ENCODE results near the gene SKIDA1.

The SKIDA1 gene

DNA sequence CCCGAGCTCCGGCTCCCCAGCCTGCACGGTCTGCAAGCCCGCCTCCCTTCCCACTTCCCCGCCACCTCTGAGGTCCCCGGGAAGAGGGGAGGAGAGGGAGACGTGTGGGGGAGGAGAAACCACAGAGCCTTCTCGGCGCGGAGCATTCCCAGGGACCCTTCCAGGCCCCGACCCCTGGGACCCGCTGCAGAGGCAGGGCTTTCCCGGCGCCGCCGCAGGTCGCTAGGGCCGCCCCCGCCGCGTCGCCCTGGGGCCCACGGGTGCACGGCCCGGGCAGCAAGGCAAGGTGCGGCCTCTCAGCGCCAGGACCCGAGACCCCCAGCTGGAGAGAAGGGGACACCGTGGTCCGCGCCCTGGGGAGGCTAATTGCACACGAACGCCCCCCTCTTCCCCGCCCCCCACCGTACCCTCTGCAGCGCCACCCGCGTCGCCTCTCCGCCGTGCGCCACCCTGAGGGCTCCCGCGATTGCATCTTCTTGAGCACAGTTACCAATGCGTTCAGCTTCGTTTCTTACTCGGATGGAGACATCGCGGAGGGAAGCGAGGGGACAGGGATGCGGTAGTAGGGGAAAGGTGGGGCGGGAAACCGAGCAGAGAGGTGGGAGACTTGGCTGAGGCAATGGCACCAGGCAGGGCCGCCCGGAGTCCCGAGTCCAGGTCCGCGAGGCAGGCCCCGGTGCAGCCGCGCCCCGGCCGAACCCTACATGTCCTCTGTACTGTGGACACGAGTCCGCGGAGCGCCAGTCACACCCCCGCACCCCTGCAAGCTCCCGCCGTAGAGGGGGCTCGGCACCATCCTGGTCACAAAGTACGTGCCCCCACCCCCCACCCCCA lies 28.9 kb downstream of the SKIDA1 start:
- TF ChIP-seq, protein P1, sequence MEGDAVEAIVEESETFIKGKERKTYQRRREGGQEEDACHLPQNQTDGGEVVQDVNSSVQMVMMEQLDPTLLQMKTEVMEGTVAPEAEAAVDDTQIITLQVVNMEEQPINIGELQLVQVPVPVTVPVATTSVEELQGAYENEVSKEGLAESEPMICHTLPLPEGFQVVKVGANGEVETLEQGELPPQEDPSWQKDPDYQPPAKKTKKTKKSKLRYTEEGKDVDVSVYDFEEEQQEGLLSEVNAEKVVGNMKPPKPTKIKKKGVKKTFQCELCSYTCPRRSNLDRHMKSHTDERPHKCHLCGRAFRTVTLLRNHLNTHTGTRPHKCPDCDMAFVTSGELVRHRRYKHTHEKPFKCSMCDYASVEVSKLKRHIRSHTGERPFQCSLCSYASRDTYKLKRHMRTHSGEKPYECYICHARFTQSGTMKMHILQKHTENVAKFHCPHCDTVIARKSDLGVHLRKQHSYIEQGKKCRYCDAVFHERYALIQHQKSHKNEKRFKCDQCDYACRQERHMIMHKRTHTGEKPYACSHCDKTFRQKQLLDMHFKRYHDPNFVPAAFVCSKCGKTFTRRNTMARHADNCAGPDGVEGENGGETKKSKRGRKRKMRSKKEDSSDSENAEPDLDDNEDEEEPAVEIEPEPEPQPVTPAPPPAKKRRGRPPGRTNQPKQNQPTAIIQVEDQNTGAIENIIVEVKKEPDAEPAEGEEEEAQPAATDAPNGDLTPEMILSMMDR (IDR thresholded peaks at IDR 0.05; ENCODE audit: insufficient read depth, low read length, missing control alignments), result peak; percentile 50
- POLR2A ChIA-PET, result interaction anchor here (0.5 to 1.5 kb wide), 6 partner anchors 13 to 507 kb away, joined by 3 to 7 read pairs (median 3); partner anchors contain the start of genes DNAJC1 and SKIDA1
- H3K4me3 ChIP-seq (ENCODE audit: low read depth, low read length), result peak overlapping the region; percentile 85
- CTCF ChIA-PET, result interaction anchor here (0.5 to 9.5 kb wide), 45 partner anchors 9 to 1216 kb away, joined by 3 to 125 read pairs (median 4); partner anchors contain the start of genes DNAJC1 and SKIDA1
- DNase-seq (ENCODE audit: low read depth, low spot score), result no peak

DNA sequence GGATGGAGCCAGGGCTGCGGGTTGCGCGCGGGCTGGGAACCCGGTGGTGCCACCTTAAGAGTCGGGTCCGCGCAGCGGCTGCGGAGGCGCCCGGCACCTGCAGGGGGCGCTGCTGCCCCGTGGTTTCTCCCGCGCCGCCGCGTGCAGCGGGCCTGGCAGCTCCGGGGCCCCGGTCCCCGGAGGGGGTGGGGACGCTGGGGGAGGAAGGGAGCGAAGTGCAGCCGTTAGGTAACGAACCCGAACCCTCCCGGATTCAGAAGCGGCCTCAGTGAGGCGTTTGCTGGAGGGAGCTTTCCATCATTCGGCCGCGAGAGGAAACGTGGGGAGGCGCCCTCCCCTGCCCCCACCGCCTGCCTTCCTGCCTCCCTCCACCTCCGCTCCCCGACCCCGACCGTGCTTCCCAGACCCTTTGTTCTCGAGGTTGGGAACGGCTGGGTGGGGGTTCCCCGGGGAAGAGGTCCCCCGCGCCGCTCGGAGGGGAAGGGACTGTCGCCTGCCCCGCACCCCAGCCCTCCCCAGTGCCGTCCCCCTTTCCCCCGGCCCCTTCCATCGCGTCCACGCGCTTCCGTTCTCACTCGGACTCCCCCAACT lies 29.6 kb downstream of the SKIDA1 start:
- POLR2A ChIA-PET, result interaction anchor here (0.5 to 1.0 kb wide), 4 partner anchors 161 to 508 kb away, joined by 3 read pairs; partner anchors contain the start of gene DNAJC1
- peak overlapping the region; percentile 85 for H3K4me3 ChIP-seq (ENCODE audit: low read depth, low read length)

DNA sequence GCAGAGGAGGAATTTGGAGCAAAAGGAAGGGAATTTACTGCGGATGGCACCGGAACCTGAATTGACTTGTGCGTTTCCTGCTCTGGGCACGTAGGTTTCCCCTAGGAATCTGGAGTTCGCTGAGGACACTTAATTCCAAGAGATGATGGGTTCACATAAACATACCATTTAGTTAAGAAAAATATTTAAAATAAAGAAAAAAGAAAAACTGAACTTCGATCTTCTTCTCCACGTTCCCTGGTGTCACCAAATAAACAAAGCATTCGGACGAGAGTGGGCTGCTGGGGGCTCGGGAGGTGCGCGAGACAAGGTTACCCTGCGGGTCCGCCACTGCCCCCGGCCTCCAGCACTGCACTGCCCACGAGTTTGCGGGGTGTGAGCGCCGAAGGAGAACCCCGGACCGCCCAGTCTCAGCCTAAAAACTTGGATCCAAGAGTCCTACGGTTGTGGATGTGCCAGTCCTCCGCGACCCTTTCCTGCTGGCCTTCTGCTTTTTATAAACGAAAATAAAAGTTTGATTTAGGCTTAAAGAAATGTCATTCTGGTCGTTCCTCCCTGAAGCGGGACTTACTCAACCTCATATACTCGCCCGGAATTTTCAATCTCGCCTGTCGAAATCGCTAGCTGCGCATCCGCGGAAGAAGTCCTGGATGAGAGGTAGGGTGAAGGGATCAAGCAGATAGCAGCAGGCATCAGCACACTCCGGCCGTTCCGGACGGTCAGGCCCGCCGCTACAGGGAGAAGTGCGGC lies 30.3 kb downstream of the SKIDA1 start:
- ChIA-PET CTCF (interaction anchor here (0.6 to 9.5 kb wide), 38 partner anchors 10 to 843 kb away, joined by 3 to 125 read pairs (median 4); partner anchors contain the start of gene SKIDA1), POLR2A (interaction anchor here (0.6 to 1.0 kb wide), 3 partner anchors 160 to 216 kb away, joined by 3 read pairs; no protein-coding TSS in a partner anchor)
- no peak for DNase-seq (ENCODE audit: low read depth, low spot score)
- TF ChIP-seq, protein P1 (IDR thresholded peaks at IDR 0.05; ENCODE audit: insufficient read depth, low read length, missing control alignments), result no peak
- peak overlapping the region; percentile 85 for H3K4me3 ChIP-seq (ENCODE audit: low read depth, low read length)

More for the DNA sequence above, 29.6 kb downstream of the SKIDA1 start:
- no peak for DNase-seq (ENCODE audit: low read depth, low spot score)
- TF ChIP-seq, protein P1 (IDR thresholded peaks at IDR 0.05; ENCODE audit: insufficient read depth, low read length, missing control alignments), result peak; percentile 89
- CTCF ChIA-PET, result interaction anchor here (0.5 to 9.5 kb wide), 44 partner anchors 8 to 776 kb away, joined by 3 to 125 read pairs (median 4); partner anchors contain the start of genes DNAJC1 and SKIDA1

DNA sequence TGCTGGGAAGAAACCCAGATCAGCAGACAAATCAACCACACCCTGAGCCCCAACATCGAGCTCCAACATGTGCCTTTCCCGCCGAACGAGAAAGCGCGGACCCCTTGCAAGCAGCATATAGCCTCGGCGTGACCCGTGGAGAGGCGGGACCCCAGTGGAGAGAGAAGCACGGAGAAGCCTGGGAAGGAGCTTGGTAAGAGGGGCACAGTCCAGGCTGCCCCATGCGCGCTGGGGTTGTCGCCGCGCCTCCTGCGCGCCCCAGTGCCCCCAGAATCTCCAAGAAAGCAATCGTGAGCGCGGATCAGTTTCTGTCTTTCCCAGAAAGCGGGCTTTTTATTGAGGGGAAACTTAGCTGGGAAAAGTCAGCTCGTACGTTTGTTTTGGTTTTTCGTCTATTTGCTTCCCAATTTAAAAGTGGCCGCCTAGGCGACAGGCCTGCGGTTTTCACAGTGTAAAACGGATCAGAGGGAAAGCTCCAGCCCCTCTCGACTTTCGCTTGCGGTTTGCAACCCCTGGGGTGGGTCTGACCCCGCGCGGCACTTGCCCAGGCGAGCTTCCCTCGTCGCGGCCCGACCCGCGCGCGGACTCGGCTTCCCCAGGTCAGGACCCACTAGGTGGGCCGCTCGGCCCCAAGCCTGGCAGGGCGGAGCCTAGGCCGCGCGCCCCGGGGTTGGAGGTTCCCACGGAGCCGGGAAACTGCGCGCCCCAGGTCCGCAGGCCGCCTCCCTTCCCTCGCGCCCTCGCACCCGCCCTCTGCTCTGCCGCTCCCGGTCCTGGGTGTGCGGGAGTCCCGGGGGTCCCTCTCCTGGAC lies 31.1 kb downstream of the SKIDA1 start:
- CTCF ChIA-PET, result interaction anchor here (0.6 to 9.5 kb wide), 15 partner anchors 9 to 461 kb away, joined by 3 to 125 read pairs (median 4); no protein-coding TSS in a partner anchor
- POLR2A ChIA-PET, result no interaction called here
- peak overlapping the region; percentile 85 for H3K4me3 ChIP-seq (ENCODE audit: low read depth, low read length)
- no peak for DNase-seq (ENCODE audit: low read depth, low spot score)
- TF ChIP-seq, protein P1 (IDR thresholded peaks at IDR 0.05; ENCODE audit: insufficient read depth, low read length, missing control alignments), result no peak

DNA sequence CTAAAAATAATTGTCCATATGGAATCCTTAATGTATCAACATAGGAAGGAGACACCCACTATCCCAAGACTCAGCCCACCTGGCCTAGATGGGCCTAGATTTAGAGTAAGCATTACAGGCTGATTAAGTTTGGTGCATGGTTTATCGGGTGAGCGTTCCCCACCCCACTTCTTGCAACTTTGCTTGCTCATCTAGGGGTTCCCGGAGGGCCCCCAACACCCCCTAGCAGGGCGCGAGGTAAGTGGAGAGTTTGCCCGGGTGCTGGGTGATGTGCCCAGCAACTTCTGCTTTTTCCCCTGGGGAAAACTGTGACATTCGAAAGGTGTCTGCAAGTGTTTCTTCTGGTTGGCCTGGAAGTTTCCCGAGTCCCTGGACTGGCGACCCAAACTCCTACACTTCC lies 31.7 kb downstream of the SKIDA1 start:
- H3K4me3 ChIP-seq (ENCODE audit: low read depth, low read length), result no peak overlapping the region
- ChIA-PET CTCF (interaction anchor here (0.8 to 9.5 kb wide), 10 partner anchors 8 to 234 kb away, joined by 3 to 125 read pairs (median 4); no protein-coding TSS in a partner anchor), POLR2A (no interaction called here)
- DNase-seq (ENCODE audit: low read depth, low spot score), result no peak
- TF ChIP-seq, protein P1 (IDR thresholded peaks at IDR 0.05; ENCODE audit: insufficient read depth, low read length, missing control alignments), result no peak
